Hematopoietic multipotent progenitor cell treated with erythropoietin and hydrocortisone succinate and interleukin-3 and kit ligand, for 8 days (in vitro differentiated cells): ENCODE results near the gene ABTB2.
A peak's percentile ranks its signal among the peaks of the same experiment; 100 is the strongest.

Source experiments
- DNase-seq: peaks from one replicate; pipeline ENCODE4 v3.0.0-alpha.2; 2015

Gene ABTB2

DNA sequence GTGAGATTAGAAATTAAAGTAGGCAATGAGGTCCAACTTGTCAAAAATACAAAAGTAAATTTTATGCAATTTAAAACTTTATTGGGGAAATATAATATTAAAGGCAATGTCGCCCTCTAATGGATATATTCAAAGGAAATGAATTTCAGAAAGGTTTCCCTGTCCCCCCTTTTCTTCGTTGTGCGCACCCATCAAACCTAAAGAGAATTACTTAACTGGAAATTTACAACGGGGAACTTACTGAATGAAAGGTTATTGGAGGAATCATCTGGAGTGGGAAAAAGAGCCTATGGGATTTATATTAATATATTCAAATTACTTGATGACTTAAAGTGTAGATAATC lies 1.7 kb upstream of the ABTB2 start:
- DNase-seq = no peak

DNA sequence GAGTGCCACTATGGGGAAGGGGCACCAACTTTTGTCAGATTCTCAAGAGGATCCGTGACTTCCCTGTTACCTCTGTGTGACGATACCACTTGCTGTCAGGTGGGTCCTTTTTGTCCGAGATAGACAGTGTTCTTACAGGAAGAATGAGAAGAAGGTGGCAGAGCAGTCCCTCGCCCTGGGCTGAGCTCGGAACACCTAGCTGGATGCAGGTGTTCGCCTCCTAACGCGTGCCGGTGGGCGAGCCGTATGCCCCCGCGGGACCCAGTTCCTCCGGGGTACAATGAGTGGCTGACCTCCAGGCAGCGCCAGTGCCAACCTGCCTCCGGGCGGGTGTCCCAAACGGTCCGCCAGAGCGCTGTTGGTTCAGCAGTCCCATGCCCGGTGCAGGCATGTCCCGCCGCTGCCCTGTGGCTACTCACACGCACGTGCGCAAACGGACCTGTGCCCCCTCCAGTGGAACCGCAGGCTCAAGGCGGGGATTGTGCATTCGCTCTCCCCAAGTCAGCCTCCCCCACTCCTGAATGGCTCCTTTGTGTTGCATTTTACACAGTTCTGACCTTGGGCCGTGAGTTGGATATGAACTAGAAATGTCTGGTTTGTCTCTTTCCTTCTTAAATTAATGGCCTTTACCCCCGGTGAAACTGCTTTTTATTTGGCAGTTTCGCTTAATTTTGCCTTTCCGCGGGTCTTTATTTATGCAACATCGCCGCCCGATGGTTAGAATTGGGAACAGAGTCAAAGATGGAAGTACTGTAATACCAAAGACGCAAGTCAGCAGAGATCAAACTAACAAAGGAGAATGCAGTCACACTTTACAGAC lies 1.1 kb upstream of the ABTB2 start:
- peak; percentile 89 for DNase-seq

DNA sequence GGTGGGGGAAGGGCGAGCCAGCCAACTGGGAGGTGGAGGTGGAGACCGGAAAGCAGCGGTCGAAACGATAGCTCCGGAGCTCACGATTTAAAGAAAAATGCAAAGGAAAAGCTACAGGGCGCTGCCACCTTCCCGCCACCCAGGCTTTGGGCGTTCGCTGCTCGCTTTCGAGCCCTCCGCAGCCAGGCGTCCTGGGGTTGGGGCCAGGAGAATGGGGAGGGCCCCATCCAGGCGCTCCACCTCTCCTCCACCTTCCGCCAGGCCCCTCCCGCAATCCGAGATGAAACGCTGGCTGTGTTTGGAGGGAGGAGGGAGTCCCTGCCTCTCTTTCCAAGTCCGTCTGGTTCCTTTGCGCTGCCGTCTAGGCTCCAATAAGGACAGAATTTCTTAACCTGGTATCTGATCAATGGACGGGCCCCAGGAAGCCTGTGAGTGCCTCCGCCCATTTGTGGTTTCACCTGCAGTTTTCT lies 483 bp upstream of the ABTB2 start:
- DNase-seq = peak; percentile 64

- DNase-seq = no peak
Observed at GRCh38 chr11:34356913-34357700, 703 bp downstream of the ABTB2 start.

- no peak for DNase-seq
Observed at GRCh38 chr11:34356576-34356912, 1.3 kb downstream of the ABTB2 start.

DNA sequence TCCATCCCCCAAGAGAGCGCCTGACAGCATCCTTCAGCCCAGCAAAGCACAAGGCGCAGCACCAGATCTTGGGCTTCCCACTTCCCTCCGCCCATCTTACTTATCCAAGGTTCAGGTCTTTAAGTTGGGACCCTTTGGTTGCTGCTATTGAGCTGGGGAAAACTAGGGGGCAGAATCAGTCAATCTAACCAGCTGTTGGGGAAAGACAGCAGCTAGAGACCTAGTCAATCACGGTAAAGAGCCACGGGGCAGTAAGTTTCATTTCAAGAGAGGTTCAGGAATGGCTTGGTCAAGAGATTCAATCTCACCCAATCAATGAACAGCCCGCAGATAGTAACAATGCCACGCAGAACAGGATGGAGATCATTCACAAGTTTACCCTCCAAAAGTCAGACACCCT lies 1.7 kb downstream of the ABTB2 start:
- DNase-seq = no peak

- no peak for DNase-seq
Observed at GRCh38 chr11:34355726-34356125, 2.1 kb downstream of the ABTB2 start.

DNA sequence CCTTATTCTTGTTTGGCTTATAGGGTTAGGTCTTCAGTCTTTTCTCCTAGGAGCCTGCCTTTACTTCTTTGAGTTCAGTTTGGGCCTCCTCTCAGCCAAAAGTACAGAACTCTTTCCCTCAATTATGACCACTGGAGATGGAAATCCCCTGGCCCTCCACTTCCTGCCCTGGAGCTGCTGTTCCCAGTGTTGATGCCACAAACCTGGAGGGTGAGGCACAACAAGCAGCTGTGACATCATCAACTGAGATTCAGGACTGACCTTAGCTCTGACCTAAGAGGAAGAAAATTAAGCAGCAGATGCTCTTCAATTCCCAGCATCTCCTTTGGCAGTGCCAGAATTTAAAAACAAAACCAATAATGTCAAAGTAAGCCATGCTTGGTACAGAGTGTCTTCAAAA lies 3.0 kb downstream of the ABTB2 start:
- DNase-seq = no peak

DNA sequence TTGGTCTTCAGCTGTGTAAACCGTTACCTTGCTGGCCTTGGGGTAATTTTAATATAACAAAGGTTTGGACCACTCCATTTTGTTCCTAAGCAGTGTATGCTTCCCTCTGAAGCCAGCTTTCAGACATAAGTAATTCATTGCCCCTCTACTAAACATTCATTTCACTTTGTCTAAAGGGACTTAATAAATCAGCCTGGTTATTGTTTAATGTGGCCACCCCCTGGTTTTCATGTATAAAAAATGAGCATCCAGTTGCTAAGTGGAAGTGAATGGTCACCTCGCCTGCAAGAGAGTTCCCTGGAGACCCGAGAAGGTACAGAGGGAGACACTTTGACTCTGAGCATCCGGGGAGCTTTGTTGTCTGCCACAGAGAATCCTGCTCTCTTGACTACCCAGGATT lies 3.9 kb downstream of the ABTB2 start:
- no peak for DNase-seq

DNA sequence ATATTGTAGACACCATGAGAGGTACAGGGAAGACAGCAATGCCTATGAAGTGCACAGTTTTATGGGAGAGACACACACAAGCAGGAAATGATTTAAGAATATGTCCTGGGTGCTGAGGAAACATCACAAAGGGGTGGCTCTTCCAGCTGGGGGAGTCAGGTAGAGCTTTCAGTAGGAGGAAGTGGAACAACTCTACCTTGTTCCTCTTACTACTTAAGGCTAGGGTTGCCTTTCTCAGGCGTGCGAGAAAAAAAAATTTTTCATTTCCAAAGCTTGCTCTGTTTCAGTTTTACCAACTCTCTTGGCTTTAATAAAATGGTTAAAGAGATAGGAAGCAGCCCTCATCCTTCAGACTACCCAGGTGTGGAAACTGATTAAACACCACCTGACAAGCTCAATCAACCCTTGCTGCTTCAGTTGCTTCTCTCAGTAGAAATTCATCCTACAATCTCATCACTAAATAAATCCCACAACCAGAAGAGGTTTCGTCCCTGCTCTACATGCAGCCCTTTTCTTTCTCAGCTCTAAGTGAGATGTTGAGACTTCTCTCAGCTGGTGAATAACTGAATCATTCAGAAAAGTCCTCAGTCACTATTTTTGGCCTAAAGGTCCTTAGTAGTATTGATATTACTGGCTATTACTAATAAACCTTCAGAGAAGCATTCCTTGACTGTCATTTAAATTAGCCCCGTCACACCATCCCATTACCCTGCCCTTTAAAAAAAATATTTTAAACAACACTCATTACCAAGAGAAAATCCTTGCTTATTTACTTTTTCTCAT lies 5.9 kb downstream of the ABTB2 start:
- DNase-seq = no peak

- no peak for DNase-seq
Observed at GRCh38 chr11:34351051-34351450, 6.8 kb downstream of the ABTB2 start.

DNA sequence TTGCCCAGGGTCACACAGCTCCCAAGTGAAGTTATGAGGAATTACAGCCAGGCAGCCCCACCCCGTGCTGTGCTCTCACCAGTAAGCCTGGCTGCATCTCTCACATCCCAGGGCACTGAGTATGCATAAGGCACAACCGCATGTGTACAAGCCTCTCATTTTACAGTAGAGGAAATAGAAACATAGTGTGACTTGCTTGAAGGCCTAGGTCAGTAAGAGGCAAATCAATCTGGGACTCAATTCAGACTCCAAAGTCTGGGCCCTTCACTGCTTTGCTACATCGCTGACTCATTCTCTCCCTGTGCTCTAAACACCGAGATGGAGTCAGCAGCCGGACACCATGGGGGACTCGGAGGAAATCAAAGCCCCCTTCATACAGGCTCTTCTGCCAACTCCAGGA lies 7.9 kb downstream of the ABTB2 start:
- DNase-seq = no peak

DNA sequence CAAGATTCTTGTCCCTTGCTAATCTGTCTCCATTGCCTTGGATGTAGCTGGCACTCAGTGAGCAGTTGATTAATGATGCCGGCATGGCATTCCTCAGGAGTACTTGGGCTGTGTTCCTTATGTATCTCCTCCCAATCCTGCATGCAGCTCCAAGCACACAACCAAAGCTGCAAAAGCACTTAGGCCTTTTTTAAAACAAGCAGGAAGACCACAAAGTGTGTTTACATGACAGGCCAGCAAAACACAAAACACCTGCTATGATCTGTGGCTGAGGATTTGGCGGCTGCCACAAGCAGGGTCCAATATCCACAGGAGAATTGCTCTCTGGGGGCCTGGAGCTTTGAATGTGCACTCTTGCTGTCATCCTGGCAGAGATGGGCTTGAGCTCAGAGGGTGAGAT lies 8.9 kb downstream of the ABTB2 start:
- no peak for DNase-seq

DNA sequence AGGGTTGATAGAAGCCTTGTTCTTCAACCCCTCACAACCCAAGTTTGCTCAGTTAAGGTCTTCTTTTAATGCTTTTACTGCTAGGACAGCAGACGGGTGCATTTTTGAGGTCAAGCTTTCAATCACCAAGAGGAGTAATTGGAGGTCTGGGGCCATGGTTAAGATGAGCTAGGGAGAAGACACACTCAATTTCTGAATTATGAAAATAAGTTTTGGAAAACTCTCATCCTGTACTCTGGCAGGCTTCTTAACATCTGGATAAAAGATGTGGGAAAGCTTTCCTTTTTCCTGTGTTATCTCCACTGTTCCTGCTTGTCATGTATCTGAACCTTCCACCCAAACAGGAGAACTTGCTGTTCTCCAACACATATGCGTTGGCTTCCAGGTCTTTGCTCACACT lies 9.7 kb downstream of the ABTB2 start:
- no peak for DNase-seq

DNA sequence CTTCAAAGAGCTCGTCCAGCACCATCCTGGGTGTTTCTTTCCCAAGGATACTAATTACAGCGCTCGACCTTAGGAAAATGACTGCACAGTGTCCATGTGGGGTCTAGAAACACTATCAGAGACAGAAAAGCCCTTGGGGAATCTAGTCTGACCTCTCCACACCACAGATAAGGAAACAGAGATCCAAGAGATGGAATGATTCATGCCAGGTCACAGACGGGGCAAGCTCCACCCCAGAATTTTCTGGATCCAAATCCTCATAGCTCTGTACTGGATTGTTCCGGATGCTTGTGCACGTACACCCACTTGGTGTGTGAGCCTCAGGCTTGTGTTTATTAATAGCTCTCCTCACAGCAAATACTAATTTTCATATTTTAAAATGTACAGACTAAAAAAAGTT lies 11.3 kb downstream of the ABTB2 start:
- DNase-seq = no peak

DNA sequence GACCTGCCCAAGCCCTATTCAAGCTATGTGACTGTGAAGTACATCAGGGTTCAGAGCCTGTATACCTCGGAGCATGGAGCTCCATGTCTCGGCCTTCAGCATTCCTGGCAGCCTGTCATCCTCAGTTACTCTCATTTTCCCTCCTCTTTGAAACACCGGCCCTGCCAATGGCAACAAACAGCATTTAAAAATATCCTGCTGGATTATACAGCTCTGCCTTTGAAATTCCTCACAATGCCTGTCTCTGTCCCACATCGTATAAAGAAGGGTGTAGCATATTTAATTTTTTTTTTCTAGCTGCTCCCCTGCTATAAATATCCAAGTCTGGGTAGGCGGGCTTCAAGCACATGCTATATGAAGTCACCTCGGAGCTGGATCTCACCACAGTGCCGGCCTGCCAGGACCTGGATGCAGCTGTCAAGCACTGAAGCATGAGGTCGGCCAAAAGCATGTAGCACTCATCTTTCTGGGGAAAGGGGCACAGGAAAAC lies 11.8 kb downstream of the ABTB2 start:
- DNase-seq = no peak

GRCh38 chr11:34345540-34345876 lies 12.3 kb downstream of the ABTB2 start:
- DNase-seq = no peak

DNA sequence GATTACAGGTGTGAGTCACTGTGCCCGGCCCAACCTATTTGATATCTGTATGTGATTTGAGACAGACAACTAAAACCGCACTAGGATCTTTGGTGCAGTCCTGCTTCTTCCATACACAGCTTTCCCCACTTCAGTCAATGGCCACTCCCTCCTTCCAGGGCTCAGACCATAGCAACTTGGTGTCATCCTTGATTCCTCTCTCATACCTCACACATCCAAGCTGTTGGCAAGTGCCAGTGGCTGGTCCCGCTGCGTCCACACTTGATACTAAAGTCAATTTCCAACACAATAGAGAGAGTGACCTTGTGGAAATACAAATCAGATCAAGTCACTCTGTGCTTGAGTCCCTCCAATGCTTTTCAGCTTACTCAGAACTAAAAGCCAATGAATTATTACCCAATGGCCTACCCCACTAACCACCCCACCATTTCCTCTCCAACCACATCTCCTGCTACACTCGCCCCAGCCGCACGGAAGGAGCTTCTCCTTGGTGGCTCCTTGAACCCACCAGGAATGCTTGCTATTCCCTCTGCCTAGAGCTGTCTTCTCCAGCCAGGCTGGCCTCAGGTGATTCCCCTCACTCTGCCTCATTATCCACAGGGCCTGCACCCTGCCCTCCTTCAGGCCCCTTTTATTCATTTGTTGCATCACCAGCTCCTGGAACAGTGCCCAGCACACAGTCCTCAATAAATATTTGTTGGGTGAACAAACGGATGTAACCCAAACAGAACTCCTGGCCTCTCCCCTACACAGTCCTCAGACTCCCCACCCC lies 12.9 kb downstream of the ABTB2 start:
- DNase-seq = no peak

DNA sequence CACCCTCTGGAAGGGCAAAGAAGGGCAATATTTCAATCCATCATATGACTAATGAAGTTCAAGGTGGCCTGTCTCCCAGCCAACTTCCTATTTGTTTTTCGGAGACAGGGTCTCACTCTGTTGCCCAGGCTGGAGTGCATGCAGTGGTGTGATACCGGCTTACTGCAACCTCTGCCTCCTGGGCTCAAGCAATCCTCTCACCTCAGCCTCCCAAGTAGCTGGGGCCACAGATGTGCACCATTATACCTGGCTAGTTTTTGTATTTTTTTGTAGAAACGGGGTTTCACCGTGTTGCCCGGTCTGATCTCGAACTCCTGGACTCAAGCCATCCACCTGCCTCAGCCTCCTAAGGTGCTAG lies 13.4 kb downstream of the ABTB2 start:
- no peak for DNase-seq

- no peak for DNase-seq
Observed at GRCh38 chr11:34343686-34344085, 14.1 kb downstream of the ABTB2 start.

- DNase-seq = no peak
Observed at GRCh38 chr11:34343153-34343552, 14.7 kb downstream of the ABTB2 start.

- no peak for DNase-seq
Observed at GRCh38 chr11:34341931-34342533, 15.8 kb downstream of the ABTB2 start.

GRCh38 chr11:34341096-34341495 lies 16.7 kb downstream of the ABTB2 start:
- no peak for DNase-seq
